Measurements from ENCODE around the gene ROGDI.
A peak's percentile ranks its signal among the peaks of the same experiment; 100 is the strongest.

The ROGDI gene

GRCh38 chr16:4801962-4802658 lies at the start of gene ROGDI:
ROGDI (minus strand) TSS chr16:4802633; CDS start chr16:4802571, 62 bp downstream.
- Mint-ChIP-seq H3K4me3 (peak within 1 kb of the TSS; percentile 88 to 92), H3K36me3 (peaks cover 27 to 33% of the 10 kb centered on the region in 2 donors), H3K9me3 (no peaks in the 10 kb centered on the region), H3K27ac (peak within 1 kb of the TSS; percentile 90), H3K27me3 (no peaks in the 10 kb centered on the region), H3K4me1 (peaks cover 17 to 47% of the 10 kb centered on the region in 2 donors)
- peak; percentile 72 to 77 for ATAC-seq (replicated peaks)
- peak; percentile 72 for DNase-seq

- DNase-seq (no peak), ATAC-seq (replicated peaks) (no peak)
- no peaks in the 10 kb centered on the region for H3K9me3 Mint-ChIP-seq
- peaks cover 25 to 30% of the 10 kb centered on the region in 2 donors for H3K36me3 Mint-ChIP-seq
- H3K27me3 Mint-ChIP-seq = no peaks in the 10 kb centered on the region
- H3K4me1 Mint-ChIP-seq = peaks cover 25 to 32% of the 10 kb centered on the region in 2 donors
- H3K27ac Mint-ChIP-seq = no peak overlapping the region
- no peak overlapping the region for H3K4me3 Mint-ChIP-seq
Observed at GRCh38 chr16:4850211-4850610, 47.8 kb upstream of the ROGDI start.

- H3K9me3 Mint-ChIP-seq = no peaks in the 10 kb centered on the region
- H3K4me1 Mint-ChIP-seq = peaks cover 25 to 33% of the 10 kb centered on the region in 2 donors
- H3K27ac Mint-ChIP-seq = peak overlapping the region; percentile 92
- peak overlapping the region; percentile 76 to 98 for H3K4me3 Mint-ChIP-seq
- peaks cover 19 to 21% of the 10 kb centered on the region in 2 donors for H3K36me3 Mint-ChIP-seq
- H3K27me3 Mint-ChIP-seq = no peaks in the 10 kb centered on the region
- ATAC-seq (replicated peaks) = peak; percentile 36 to 42
- peak; percentile 25 for DNase-seq
Observed at GRCh38 chr16:4847774-4848587, 45.5 kb upstream of the ROGDI start.

- H3K27ac Mint-ChIP-seq = peak within 1 kb of the TSS; percentile 99
- H3K9me3 Mint-ChIP-seq = no peaks in the 10 kb centered on the region
- H3K27me3 Mint-ChIP-seq = no peaks in the 10 kb centered on the region
- H3K4me1 Mint-ChIP-seq = peaks cover 23 to 33% of the 10 kb centered on the region in 2 donors
- H3K36me3 Mint-ChIP-seq = peaks cover 19 to 20% of the 10 kb centered on the region in 2 donors
- peak; percentile 99 for DNase-seq
- peak within 1 kb of the TSS; percentile 90 to 98 for H3K4me3 Mint-ChIP-seq
- ATAC-seq (replicated peaks) = peak; percentile 89 to 92
Observed at GRCh38 chr16:4846901-4847773, 44.7 kb upstream of the ROGDI start, which contains the start of the genes GLYR1 and UBN1. GLYR1 (minus strand) TSS chr16:4847288; CDS start chr16:4847265, 23 bp downstream. UBN1 (plus strand) TSS chr16:4847481; CDS start chr16:4852918, 5,437 bp downstream.

DNA sequence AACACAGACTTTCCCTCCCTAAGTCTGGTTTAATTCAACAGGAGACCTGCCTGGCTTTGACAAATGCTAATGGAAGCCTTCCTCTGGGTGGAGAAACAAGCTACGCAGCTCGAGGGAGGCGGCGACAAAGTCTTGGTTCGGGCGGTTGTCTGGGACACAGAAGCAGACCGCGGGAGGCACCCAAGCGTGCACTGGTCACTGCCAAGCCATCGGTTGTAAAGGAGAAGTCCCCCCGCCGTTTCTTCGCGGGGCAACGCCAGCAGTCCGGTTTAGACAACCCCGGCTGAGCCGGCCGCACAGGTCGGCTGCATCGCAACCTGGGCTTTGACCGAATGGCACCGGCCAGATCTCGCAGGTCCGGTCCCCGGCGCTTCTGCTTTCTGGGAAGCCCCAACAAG lies 44.1 kb upstream of the ROGDI start:
- Mint-ChIP-seq H3K36me3 (peaks cover 19 to 20% of the 10 kb centered on the region in 2 donors), H3K27ac (peak overlapping the region; percentile 92), H3K4me1 (peaks cover 21 to 31% of the 10 kb centered on the region in 2 donors), H3K27me3 (no peaks in the 10 kb centered on the region), H3K4me3 (peak overlapping the region; percentile 86 to 98), H3K9me3 (no peaks in the 10 kb centered on the region)
- DNase-seq = peak; percentile 46
- ATAC-seq (replicated peaks) = peak; percentile 24 to 26

DNA sequence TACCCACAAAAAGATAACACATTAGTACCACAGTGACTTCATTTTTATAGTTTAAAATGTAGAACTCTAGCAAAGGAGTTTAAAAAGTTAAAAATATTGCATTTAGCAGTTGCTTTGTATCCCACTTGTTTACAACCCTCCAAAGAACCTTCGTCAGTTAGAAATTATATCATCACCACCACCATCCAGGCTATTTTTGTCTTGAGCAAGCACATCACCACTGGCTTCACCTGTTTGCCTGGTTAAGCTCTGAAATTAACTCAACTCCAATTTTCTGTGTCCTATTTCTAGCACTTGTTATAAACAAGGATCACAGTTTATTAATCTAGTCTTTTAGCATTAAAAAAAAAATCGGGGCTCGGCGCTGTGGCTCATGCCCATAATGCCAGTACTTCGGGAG lies 38.6 kb upstream of the ROGDI start:
- DNase-seq = no peak
- peaks cover 5 to 24% of the 10 kb centered on the region in 2 donors for H3K4me1 Mint-ChIP-seq
- H3K4me3 Mint-ChIP-seq = no peak overlapping the region
- no peaks in the 10 kb centered on the region for H3K9me3 Mint-ChIP-seq
- peaks cover 43 to 55% of the 10 kb centered on the region in 2 donors for H3K36me3 Mint-ChIP-seq
- H3K27me3 Mint-ChIP-seq = no peaks in the 10 kb centered on the region
- no peak for ATAC-seq (replicated peaks)
- peak overlapping the region; percentile 47 for H3K27ac Mint-ChIP-seq

DNA sequence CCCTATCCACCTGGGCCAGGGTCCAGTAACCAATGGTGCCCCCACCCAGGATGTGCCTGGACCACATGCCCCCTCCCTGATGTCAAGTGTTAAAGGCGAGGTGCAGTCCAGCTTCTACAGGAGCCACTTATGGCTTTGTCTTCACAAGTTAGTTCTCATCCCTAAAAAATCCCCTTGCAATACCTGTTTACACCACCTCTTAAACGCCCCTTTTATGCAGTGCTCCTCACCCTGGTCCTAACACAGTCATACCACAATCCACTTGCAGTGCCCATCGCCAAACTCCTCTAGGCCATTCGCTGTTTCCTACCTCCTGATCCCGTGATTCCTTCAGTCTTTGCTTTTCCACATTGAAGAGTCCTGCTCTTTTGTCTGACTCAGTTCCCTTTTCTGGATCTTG lies 37.5 kb upstream of the ROGDI start:
- ATAC-seq (replicated peaks) (no peak), DNase-seq (no peak)
- H3K27ac Mint-ChIP-seq = no peak overlapping the region
- no peaks in the 10 kb centered on the region for H3K27me3 Mint-ChIP-seq
- no peaks in the 10 kb centered on the region for H3K9me3 Mint-ChIP-seq
- no peak overlapping the region for H3K4me3 Mint-ChIP-seq
- H3K4me1 Mint-ChIP-seq = peaks cover 0 to 16% of the 10 kb centered on the region in 2 donors
- peaks cover 40 to 49% of the 10 kb centered on the region in 2 donors for H3K36me3 Mint-ChIP-seq

- ATAC-seq (replicated peaks) (no peak), DNase-seq (no peak)
- Mint-ChIP-seq H3K9me3 (no peaks in the 10 kb centered on the region), H3K36me3 (peaks cover 42 to 48% of the 10 kb centered on the region in 2 donors), H3K4me1 (peaks cover 0 to 28% of the 10 kb centered on the region in 2 donors), H3K27me3 (no peaks in the 10 kb centered on the region), H3K27ac (peak overlapping the region; percentile 42), H3K4me3 (no peak overlapping the region)
Observed at GRCh38 chr16:4837733-4838501, 35.5 kb upstream of the ROGDI start.

DNA sequence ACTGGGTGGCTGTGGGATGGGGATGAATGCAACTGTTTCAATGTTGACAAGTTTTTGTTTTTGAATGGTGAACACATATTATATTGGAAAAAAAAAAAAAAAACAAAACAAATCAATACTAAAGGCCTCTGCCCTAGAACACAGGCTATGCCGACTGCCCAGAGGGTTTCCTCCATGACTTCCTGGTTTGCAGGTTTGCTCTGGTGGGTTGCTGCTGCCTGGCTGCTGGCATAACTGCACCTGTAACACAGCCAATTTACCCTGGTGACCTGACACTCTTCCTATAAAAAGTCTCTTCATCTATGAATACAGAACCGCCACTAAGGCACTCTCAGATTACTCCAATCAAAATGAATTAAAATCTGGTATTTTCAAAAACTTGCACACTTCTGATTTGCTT lies 34.3 kb upstream of the ROGDI start:
- H3K4me3 Mint-ChIP-seq = no peak overlapping the region
- H3K4me1 Mint-ChIP-seq = peaks cover 0 to 33% of the 10 kb centered on the region in 2 donors
- no peak for ATAC-seq (replicated peaks)
- no peaks in the 10 kb centered on the region for H3K9me3 Mint-ChIP-seq
- H3K27ac Mint-ChIP-seq = no peak overlapping the region
- peaks cover 49 to 55% of the 10 kb centered on the region in 2 donors for H3K36me3 Mint-ChIP-seq
- no peaks in the 10 kb centered on the region for H3K27me3 Mint-ChIP-seq
- no peak for DNase-seq

DNA sequence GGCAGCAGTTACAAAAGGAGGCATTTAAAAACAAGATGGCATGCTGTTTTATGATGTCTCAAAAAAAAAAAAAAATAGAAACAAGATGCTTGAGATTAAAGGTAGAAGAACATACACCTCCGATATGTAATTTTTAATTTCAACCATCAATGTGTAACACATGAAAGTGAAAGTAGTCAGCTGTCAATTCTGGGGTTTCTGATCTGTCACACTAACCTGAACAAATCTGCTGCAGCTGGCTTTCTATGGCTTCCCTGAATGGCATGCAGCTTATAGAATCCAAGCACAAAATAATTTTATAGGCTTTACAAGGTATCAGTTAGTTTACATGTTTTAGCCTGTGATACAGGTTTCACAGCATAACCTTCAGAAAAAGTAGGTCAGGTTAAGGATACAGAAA lies 31.2 kb upstream of the ROGDI start:
- H3K27me3 Mint-ChIP-seq = no peaks in the 10 kb centered on the region
- H3K4me1 Mint-ChIP-seq = peaks cover 0 to 29% of the 10 kb centered on the region in 2 donors
- H3K9me3 Mint-ChIP-seq = no peaks in the 10 kb centered on the region
- H3K4me3 Mint-ChIP-seq = no peak overlapping the region
- peaks cover 47 to 58% of the 10 kb centered on the region in 2 donors for H3K36me3 Mint-ChIP-seq
- H3K27ac Mint-ChIP-seq = no peak overlapping the region
- ATAC-seq (replicated peaks) (peak in 1 of 2 donors; percentile 33), DNase-seq (no peak)

GRCh38 chr16:4832698-4833343 lies 30.4 kb upstream of the ROGDI start:
- ATAC-seq (replicated peaks) (no peak), DNase-seq (no peak)
- Mint-ChIP-seq H3K27ac (no peak overlapping the region), H3K27me3 (no peaks in the 10 kb centered on the region), H3K4me3 (no peak overlapping the region), H3K36me3 (peaks cover 42 to 58% of the 10 kb centered on the region in 2 donors), H3K4me1 (peaks cover 0 to 22% of the 10 kb centered on the region in 2 donors), H3K9me3 (no peaks in the 10 kb centered on the region)

DNA sequence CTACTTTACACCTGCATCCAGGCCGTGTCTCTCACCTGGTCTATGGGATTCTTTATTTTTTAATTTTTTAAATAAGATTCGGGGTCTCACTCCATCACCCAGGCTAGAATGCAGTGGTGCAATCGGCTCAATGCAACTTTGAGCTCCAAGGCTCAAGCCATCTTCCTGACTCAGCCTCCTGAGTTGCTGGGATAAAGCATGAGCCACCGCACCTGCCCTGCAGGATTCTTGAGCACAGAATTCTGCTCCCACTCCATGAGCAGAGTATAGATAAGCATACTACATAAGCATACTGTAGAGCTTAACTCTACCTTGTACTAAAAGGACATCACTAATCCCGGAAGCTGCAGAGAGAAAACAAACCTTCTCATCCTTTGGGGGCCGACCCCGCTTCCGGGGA lies 29.2 kb upstream of the ROGDI start:
- peaks cover 43 to 56% of the 10 kb centered on the region in 2 donors for H3K36me3 Mint-ChIP-seq
- ATAC-seq (replicated peaks) (no peak), DNase-seq (no peak)
- H3K4me3 Mint-ChIP-seq = no peak overlapping the region
- H3K27me3 Mint-ChIP-seq = no peaks in the 10 kb centered on the region
- no peak overlapping the region for H3K27ac Mint-ChIP-seq
- no peaks in the 10 kb centered on the region for H3K9me3 Mint-ChIP-seq
- peaks cover 0 to 17% of the 10 kb centered on the region in 2 donors for H3K4me1 Mint-ChIP-seq

- Mint-ChIP-seq H3K9me3 (no peaks in the 10 kb centered on the region), H3K4me1 (peaks cover 0 to 17% of the 10 kb centered on the region in 2 donors), H3K27ac (no peak overlapping the region), H3K27me3 (no peaks in the 10 kb centered on the region), H3K36me3 (peaks cover 47 to 55% of the 10 kb centered on the region in 2 donors), H3K4me3 (no peak overlapping the region)
- ATAC-seq (replicated peaks) = no peak
- DNase-seq = no peak
Observed at GRCh38 chr16:4830408-4830807, 28.0 kb upstream of the ROGDI start.

Measured in stimulated activated naive B cell treated with anti-CD40 and anti-IgM and Interleukin-4, amounts not matched to agents 10 μg/mL and 1 μg/mL and 100 μg/mL, for 72 hours (primary cell).